AG04449 (cell line): ENCODE data around the gene GNB5.

Experiments used
- CTCF ChIA-PET: fragments of 350-600 bp; formaldehyde crosslinking; extraction: SDS; loops from one replicate; lab custom pipeline; 2021; ENCODE audit warnings: antibody characterized with exemption; lab: Yijun Ruan, JAX
- POLR2A ChIA-PET: fragments of 400-600, 350-600 bp; formaldehyde crosslinking; extraction: SDS; loops from one replicate; lab custom pipeline; 2020; ENCODE audit warnings: antibody characterized with exemption, inconsistent platforms; lab: Yijun Ruan, JAX
- DNase-seq: peaks from one replicate; pipeline ENCODE4 v3.0.0-alpha.2; 2010; ENCODE audit warnings: low read depth, low spot score
- H3K4me3 ChIP-seq: 2 replicates; pipeline ENCODE4 v1.5.1; 2011; ENCODE audit warnings: low read depth, mild to moderate bottlenecking, control low read depth, low read length
- CTCF ChIP-seq: IDR thresholded peaks from one replicate; pipeline ENCODE4 v1.5.1; 2011; ENCODE audit warnings: mild to moderate bottlenecking, moderate library complexity, low read length, control low read depth, inconsistent platforms; ENCODE audit not compliant: insufficient read depth; ENCODE audit errors: missing control alignments

GNB5 gene

GRCh38 chr15:52140646-52141045 lies 50.5 kb downstream of the GNB5 start:
- ChIA-PET POLR2A (no interaction called here), CTCF (interaction anchor here (0.6 to 2.9 kb wide), 24 partner anchors 9 to 204 kb away, joined by 3 to 40 read pairs (median 4); no protein-coding TSS in a partner anchor)
- H3K4me3 ChIP-seq: no peak overlapping the region
- no peak for DNase-seq
- TF ChIP-seq CTCF: no peak

GRCh38 chr15:52139599-52140462 lies 51.4 kb downstream of the GNB5 start:
- DNase-seq: no peak
- CTCF ChIA-PET: interaction anchor here (0.6 to 2.9 kb wide), 48 partner anchors 10 to 204 kb away, joined by 3 to 40 read pairs (median 4); partner anchors contain the start of gene LEO1

GRCh38 chr15:52137432-52138357 lies 53.5 kb downstream of the GNB5 start:
- DNase-seq: no peak
- no peak overlapping the region for H3K4me3 ChIP-seq
- TF ChIP-seq CTCF: no peak
- ChIA-PET CTCF (interaction anchor here (0.9 to 2.4 kb wide), 4 partner anchors 8 to 117 kb away, joined by 3 to 10 read pairs (median 4); no protein-coding TSS in a partner anchor), POLR2A (no interaction called here)

More at GRCh38 chr15:52139599-52140462, 51.4 kb downstream of the GNB5 start:
- no peak overlapping the region for H3K4me3 ChIP-seq
- TF ChIP-seq CTCF: peak; percentile 73
- POLR2A ChIA-PET: no interaction called here

DNA sequence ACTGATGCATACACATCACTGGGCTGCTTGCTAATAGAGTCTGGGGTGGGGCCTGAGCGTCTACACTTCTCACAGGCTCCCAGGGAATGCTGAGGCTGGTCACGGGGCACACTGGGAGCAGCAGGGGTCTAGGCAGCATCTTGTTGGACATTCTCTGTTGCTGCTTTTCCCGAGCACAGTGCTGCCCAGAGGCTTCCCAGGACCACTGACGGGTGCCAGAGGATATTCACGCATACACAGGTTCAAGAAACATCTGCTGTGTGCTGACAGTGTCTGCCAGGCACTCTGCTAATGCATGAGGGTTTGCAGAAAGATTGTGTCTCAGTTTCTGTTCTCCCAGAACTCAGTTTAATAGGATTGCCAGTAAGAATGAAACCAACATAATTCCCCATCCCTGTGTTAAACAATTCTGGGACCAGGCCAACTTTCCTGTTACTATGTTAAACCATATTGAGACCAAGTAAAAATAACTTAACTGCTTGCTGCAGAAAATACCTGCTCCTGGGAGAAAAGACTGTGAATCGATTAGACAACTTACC lies 54.7 kb downstream of the GNB5 start:
- no peak for DNase-seq
- POLR2A ChIA-PET: no interaction called here
- no peak for TF ChIP-seq CTCF
- CTCF ChIA-PET: interaction anchor here (0.9 kb wide), 1 partner anchor 43 kb away, joined by 3 read pairs; no protein-coding TSS in a partner anchor
- H3K4me3 ChIP-seq: no peak overlapping the region

DNA sequence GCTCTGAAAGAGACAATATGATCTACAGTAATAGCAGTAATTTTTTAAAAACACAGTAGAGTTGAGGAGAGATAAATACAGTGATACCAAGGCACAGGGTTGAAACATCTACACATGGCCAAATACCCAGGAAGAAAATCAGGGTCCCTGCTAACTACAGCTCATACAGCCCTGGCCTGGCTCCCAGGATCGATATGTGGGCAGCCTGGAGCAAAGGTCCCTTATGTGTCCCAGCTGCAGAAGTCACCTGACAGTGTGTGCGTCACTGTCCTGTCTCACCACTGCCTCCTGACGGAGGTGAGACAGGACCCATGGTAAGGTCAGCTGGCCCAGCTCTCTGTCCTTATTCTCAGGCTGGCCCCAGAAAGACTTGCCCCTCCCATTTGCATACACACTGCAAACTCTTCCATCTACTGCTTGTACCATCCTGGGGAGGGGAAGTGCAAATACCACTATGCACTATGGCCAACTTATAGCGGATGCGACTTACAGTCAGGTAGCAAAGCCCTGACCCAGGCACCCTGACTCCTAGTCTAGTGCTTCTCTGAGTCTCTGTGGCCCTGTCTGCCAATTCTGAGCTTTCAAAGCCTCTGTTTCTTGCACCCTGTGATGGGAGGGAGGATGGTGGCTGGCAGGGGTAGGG lies 56.6 kb downstream of the GNB5 start:
- CTCF ChIA-PET: interaction anchor here (1.2 to 1.5 kb wide), 2 partner anchors 8 to 15 kb away, joined by 3 to 6 read pairs; no protein-coding TSS in a partner anchor
- H3K4me3 ChIP-seq: no peak overlapping the region
- POLR2A ChIA-PET: no interaction called here
- TF ChIP-seq CTCF: no peak
- no peak for DNase-seq
